Measurements from ENCODE around the gene MAL. TPM values are rescaled to one million over a fixed set of nuclear protein-coding genes. Genes with fewer than 3 reads are reported as not detected.

Gene MAL
- total RNA-seq, 1 donor from 2014 or later = 0.41 TPM

GRCh38 chr2:95062242-95063085 is 37.0 kb downstream of the MAL start:
- FAIRE-seq = no peak
- H3K27ac Mint-ChIP-seq (ENCODE audit: unreplicated experiment) = peak overlapping the region; percentile 9
- H3K4me3 Mint-ChIP-seq (ENCODE audit: unreplicated experiment) = no peak overlapping the region
- DNase-seq (ENCODE audit: low read depth) = no peak
- Histone ChIP-seq H2AFZ (ENCODE audit: low read depth, low read length) (no peak overlapping the region), H3K27me3 (ENCODE audit: insufficient read depth, low read length) (no peaks in the 10 kb centered on the region), H3K9me3 (ENCODE audit: insufficient read depth, low read depth, low read length) (no peaks in the 10 kb centered on the region), H3K9ac (ENCODE audit: low read length) (no peak overlapping the region), H3K27ac (ENCODE audit: low read depth, low read length) (no peak overlapping the region), H4K20me1 (ENCODE audit: insufficient read depth, low read length) (no peaks in the 10 kb centered on the region), H3K4me3 (ENCODE audit: insufficient read depth, low read depth, low read length) (no peak overlapping the region), H3K36me3 (ENCODE audit: insufficient read depth, low read length) (no peaks in the 10 kb centered on the region), H3K4me2 (ENCODE audit: low read length) (no peak overlapping the region), H3K79me2 (ENCODE audit: insufficient read depth, low read length) (no peaks in the 10 kb centered on the region), H3K4me1 (ENCODE audit: insufficient read depth, low read length) (no peaks in the 10 kb centered on the region)
- H3K27me3 Mint-ChIP-seq (ENCODE audit: low read depth, unreplicated experiment) = peaks cover 31% of the 10 kb centered on the region
- H3K36me3 Mint-ChIP-seq (ENCODE audit: low read depth, unreplicated experiment) = no peaks in the 10 kb centered on the region
- H3K4me1 Mint-ChIP-seq (ENCODE audit: low read depth, unreplicated experiment) = peaks cover 6% of the 10 kb centered on the region
- no peak for TF ChIP-seq CTCF (IDR thresholded peaks at IDR 0.05; ENCODE audit: insufficient read depth, low read depth, low read length)
- H3K9me3 Mint-ChIP-seq (ENCODE audit: unreplicated experiment) = peaks cover 3% of the 10 kb centered on the region

- no peaks in the 10 kb centered on the region for H3K27me3 ChIP-seq (ENCODE audit: insufficient read depth, low read length)
- DNase-seq (ENCODE audit: low read depth) (no peak), FAIRE-seq (no peak)
- Mint-ChIP-seq H3K27me3 (ENCODE audit: low read depth, unreplicated experiment) (peaks cover 25% of the 10 kb centered on the region), H3K4me3 (ENCODE audit: unreplicated experiment) (no peak overlapping the region), H3K9me3 (ENCODE audit: unreplicated experiment) (peaks cover 3% of the 10 kb centered on the region), H3K4me1 (ENCODE audit: low read depth, unreplicated experiment) (peaks cover 6% of the 10 kb centered on the region), H3K27ac (ENCODE audit: unreplicated experiment) (no peak overlapping the region), H3K36me3 (ENCODE audit: low read depth, unreplicated experiment) (no peaks in the 10 kb centered on the region)
- no peak overlapping the region for H3K4me2 ChIP-seq (ENCODE audit: low read length)
- H3K36me3 ChIP-seq (ENCODE audit: insufficient read depth, low read length) = no peaks in the 10 kb centered on the region
- H3K9me3 ChIP-seq (ENCODE audit: insufficient read depth, low read depth, low read length) = no peaks in the 10 kb centered on the region
- H3K9ac ChIP-seq (ENCODE audit: low read length) = no peak overlapping the region
- TF ChIP-seq CTCF (IDR thresholded peaks at IDR 0.05; ENCODE audit: insufficient read depth, low read depth, low read length) (no peak), EZH2 (IDR thresholded peaks at IDR 0.05; ENCODE audit: insufficient read depth, low read length) (no peak)
- H3K79me2 ChIP-seq (ENCODE audit: insufficient read depth, low read length) = no peaks in the 10 kb centered on the region
- no peak overlapping the region for H3K4me3 ChIP-seq (ENCODE audit: insufficient read depth, low read depth, low read length)
- no peak overlapping the region for H2AFZ ChIP-seq (ENCODE audit: low read depth, low read length)
- H4K20me1 ChIP-seq (ENCODE audit: insufficient read depth, low read length) = no peaks in the 10 kb centered on the region
- H3K4me1 ChIP-seq (ENCODE audit: insufficient read depth, low read length) = no peaks in the 10 kb centered on the region
- no peak overlapping the region for H3K27ac ChIP-seq (ENCODE audit: low read depth, low read length)
These were observed 37.8 kb downstream of the MAL start for GRCh38 chr2:95063086-95063958.
